Activated CD4-positive, alpha-beta T cell treated with anti-CD3 and anti-CD28 coated beads, Interleukin-2, Interleukin-6, amounts not matched to agents 100 ng/mL and 50 ng/mL, durations not matched to agents 16 hours and 8 hours (primary cell): Measurements from ENCODE around the gene SEL1L3.
"Not testable (repeated sequence)": the region's sequence is repeated elsewhere in the genome, so short reads cannot be mapped to it uniquely, and the experiment has no call there.

Experiments used
- DNase-seq: peaks from one replicate; pipeline ENCODE4 v3.0.0-alpha.2; 2020

SEL1L3 gene

GRCh38 chr4:25862411-25863346 is at the start of gene SEL1L3:
Gene SEL1L3 (minus strand): TSS chr4:25862988. CDS start chr4:25862836, 152 bp downstream.
- peak; percentile 58 for DNase-seq

GRCh38 chr4:25911356-25911755 is 48.6 kb upstream of the SEL1L3 start:
- no peak for DNase-seq

- no peak for DNase-seq
These were observed 45.7 kb upstream of the SEL1L3 start for GRCh38 chr4:25908491-25908901.

- DNase-seq: not testable (repeated sequence)
These were observed 43.3 kb upstream of the SEL1L3 start for GRCh38 chr4:25906113-25906512.

GRCh38 chr4:25905371-25905770 is 42.6 kb upstream of the SEL1L3 start:
- DNase-seq: no peak

DNA sequence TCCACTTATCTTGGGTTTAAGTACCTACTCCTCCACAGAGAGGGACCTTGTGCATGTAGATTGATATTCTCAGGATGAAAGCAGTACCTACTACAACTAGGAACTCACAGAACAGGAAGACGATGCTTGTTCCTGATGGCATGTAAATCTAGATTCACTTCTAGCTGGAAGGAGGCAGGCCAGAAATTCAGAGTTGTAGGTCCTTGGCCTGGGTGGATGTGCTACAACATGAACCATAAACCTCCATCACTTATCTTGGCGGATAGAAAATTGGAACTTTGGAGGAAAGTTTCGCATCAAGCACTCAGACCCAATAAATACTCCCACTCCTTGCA is 41.9 kb upstream of the SEL1L3 start:
- DNase-seq: no peak

DNA sequence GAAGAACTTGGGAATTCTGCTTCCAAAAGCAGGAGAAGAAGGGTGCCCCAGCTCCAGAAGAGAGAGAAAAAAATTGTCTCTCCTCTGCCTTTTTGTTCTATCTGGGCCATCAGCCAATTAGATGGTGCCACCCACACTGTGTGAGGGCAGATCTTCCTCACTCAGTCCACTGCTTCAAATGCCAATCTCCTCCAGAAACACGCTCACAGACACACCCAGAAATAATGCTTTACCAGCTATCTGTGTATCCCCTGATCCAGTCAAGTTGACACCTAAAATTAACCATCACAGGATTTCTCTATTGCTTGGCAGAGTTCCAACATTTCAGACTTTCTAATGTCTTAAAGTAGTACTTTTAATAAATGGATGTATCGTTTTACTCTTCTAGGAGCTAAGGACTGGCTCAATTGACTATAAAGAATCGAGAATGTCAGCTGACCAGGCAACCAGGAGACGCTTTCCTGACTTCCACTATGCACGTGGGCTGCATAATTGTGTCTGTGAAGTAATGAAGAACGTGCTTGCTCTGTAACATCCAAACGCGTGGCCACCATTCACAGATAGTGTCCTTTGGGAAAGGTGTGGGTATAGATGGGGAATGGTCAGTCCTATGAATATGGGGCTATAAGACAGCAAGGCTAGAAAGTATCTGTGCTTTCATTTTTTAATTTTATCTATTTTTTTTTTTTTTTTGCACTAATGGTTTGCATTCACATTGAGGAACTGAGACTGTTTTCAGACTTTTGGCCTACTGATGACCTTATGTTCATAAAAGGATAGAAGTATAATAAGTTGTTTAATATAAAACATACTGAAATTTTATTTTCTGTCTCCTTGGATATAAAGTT is 41.3 kb upstream of the SEL1L3 start:
- no peak for DNase-seq

DNA sequence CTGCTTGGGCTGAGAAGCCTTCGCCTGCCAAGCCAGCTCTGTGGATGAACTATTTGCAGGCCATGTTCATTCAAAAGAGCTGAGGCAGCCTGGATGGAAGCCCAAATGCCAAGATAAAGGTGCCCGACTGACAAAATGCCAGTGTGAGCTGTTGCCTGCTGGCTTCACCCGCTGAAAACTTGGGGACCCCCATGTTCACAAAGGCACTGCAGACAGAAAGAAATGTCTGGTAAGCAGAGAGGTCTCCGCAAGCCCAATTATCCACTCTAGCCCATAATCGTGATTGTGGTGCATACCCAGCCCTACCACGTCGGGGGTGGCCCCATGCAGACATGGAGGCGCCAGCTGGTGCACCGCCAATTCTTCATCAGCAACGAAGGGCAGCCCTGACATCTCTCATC is 38.2 kb upstream of the SEL1L3 start:
- DNase-seq: no peak

GRCh38 chr4:25900310-25900709 is 37.5 kb upstream of the SEL1L3 start:
- DNase-seq: no peak

DNA sequence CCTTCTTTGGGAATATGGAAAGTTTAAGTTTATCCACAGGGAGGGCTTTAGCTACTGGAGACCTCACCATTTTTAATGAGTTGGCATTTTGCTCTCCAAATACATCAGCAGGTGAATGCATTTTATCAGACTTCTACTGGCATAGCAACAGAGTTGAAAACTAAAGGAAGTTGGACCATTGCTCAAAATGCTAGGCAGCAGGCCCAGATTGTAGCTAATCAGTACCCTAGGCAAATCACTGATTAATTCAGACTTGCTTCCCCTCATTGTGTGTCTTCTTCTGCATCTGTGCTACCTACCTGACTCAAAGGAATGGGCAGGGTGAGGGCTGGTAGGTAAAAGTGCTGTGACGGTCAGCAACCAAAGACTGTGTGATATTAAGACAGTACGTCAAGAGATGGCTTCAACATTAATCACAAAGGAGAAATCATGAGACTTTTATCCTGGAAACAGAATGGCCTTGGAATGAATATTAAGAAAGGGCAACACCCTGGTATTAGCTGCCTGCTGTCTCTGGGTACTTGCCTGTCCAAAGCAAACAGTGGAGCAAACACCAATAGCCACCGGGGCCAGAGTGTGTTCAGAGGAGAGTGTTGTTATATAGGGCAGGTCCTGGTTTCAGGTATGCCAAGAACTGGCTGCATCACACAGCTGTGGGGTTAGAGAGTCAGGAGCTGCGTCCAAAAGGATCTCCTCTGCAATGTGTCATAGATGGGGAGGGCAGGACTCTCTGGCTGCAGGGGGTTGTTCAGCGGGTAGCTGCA is 34.2 kb upstream of the SEL1L3 start:
- DNase-seq: no peak

DNA sequence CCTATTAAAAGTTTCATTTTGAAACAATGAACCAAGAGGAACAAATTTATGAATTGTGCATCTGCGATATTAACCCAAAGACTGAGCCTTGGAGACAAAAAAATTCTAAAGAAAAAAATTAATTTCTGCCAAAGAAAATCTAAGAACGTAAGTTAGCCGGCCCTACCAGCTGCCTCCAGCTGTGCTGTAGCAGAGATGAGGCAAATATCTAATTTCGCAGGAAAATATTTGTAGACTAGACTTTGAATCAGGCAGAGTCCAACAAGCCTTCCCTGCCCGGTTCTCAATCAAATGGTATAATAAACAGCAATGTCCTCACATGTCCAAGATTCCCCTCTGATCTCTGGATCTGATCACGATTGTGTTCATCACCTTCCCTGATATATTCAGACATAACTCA is 30.0 kb upstream of the SEL1L3 start:
- no peak for DNase-seq

GRCh38 chr4:25890571-25891485 is 28.0 kb upstream of the SEL1L3 start:
- DNase-seq: no peak

- no peak for DNase-seq
These were observed 27.1 kb upstream of the SEL1L3 start for GRCh38 chr4:25889589-25890503.

GRCh38 chr4:25888781-25889180 is 26.0 kb upstream of the SEL1L3 start:
- no peak for DNase-seq

GRCh38 chr4:25884031-25884782 is 21.4 kb upstream of the SEL1L3 start:
- no peak for DNase-seq

DNA sequence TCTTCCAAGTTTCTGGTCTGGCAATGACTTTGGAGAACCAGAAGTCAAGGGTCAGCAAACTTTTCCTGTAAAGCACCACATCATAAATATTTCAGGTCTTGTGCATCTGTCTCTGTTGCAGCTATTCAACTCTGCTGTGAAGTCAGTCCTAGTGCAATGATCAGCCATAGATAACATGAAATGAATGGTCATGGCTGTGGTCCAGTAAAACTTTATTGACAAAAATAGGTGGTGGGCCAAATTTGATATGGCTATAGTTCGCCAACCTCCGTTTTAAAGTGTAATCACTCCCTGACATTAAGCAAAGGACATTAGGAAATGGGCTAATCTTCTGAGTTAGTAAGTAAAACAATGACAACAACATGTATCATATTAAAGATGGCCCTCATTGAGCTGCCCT is 20.8 kb upstream of the SEL1L3 start:
- DNase-seq: no peak

DNA sequence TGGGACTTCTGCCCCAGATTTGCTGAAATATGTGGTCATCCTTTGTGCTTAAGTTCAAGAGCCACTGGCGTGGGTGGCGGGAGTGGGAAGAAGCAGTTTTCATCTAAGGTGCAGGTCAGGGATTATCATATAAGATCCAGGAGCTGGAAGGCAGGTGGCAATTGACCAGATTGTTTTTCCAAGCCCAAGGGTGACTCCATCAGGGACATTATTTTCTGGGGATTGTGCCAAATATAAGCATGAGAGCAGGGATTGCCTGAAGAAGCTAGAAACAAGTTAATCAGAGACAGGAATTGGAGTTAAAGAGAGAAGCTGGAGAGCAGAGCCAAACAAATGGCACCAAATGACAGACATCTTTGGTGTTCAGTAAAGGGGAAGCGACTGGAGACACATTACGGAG is 19.4 kb upstream of the SEL1L3 start:
- DNase-seq: no peak

DNA sequence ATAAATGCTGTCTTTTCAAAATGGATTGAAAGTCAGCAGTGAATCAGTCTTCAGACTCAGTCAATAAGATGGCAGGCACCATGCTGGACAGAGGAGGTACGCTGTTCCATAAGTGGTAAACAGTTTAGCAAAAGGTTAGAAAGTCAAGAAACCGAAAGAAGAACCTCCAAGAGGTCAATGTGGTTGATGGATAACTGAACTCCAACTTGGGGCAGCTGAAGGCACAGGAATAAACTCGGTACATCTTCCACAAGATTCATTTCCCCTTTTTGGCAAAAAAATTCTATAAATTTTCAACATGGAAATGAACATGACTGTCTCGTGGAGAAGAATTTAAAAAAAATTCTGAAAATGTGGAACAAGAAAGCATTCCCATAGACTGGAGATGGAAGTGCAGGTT is 18.4 kb upstream of the SEL1L3 start:
- no peak for DNase-seq

GRCh38 chr4:25879991-25880651 is 17.3 kb upstream of the SEL1L3 start:
- DNase-seq: no peak

DNA sequence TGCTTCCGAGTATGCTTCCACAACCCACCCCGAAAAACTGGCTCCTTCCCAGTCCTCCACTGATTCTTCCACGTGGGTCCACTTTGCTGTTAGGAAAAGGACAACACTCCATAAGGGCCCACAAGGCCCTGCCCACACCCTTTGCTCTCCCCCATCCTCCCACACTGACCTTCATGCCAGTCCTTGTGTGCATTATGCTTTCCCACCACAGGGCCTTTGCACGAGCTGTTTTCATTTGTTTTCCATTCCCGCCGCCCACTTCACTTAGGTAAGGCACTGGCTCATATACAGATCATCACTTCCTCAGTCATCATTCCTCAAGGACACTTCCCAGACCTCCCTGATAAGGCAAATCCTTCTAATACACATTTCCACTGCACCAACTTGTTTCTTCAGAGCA is 16.8 kb upstream of the SEL1L3 start:
- no peak for DNase-seq
